ENCODE measurements around the gene RFWD3. TPM values are rescaled to one million over a fixed set of nuclear protein-coding genes. Genes with fewer than 3 reads are reported as not detected.

The RFWD3 gene
- total RNA-seq, 1 donor from 2014 or later: 30.5 TPM

DNA sequence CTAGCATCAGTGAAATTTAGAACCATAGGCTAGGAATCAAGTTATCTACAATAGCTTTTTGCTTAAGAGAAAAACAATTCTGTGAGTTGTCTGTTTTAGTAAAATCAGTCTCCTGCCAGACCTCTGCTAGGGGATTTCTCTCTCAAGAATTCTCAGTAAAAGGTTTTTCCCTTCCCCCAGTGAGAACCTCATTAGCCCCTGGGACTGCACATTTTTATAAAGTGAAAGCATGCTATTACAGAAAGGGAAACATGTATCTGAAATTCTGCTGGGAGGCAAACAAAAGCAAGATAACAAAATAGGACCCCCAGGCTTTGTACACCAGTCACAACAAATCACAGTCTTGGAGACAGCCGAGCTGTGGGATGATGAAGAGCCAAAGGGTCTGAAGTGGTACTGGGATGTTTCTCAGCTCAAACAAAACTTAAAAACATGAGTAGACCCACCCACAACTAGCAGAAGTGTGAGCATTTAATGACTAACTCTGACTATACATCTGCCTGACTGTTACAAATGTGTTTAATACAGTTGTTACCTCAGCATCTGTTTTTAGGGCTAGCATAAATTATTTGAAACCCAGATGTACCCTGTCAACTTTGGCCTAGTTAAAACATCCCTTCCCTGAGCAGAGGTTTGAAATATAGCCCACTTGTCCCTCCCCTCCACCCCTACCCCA is 39.8 kb downstream of the RFWD3 start:
- no peak overlapping the region for H3K4me3 Mint-ChIP-seq (ENCODE audit: unreplicated experiment)
- TF ChIP-seq, protein P1, sequence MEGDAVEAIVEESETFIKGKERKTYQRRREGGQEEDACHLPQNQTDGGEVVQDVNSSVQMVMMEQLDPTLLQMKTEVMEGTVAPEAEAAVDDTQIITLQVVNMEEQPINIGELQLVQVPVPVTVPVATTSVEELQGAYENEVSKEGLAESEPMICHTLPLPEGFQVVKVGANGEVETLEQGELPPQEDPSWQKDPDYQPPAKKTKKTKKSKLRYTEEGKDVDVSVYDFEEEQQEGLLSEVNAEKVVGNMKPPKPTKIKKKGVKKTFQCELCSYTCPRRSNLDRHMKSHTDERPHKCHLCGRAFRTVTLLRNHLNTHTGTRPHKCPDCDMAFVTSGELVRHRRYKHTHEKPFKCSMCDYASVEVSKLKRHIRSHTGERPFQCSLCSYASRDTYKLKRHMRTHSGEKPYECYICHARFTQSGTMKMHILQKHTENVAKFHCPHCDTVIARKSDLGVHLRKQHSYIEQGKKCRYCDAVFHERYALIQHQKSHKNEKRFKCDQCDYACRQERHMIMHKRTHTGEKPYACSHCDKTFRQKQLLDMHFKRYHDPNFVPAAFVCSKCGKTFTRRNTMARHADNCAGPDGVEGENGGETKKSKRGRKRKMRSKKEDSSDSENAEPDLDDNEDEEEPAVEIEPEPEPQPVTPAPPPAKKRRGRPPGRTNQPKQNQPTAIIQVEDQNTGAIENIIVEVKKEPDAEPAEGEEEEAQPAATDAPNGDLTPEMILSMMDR (IDR thresholded peaks at IDR 0.05; ENCODE audit: partially characterized antibody, unreplicated experiment): no peak
- H3K27me3 Mint-ChIP-seq (ENCODE audit: unreplicated experiment): peaks cover 2% of the 10 kb centered on the region
- no peak for DNase-seq
- H3K4me1 Mint-ChIP-seq (ENCODE audit: low read depth, unreplicated experiment): peaks cover 17% of the 10 kb centered on the region
- no peaks in the 10 kb centered on the region for H3K9me3 Mint-ChIP-seq (ENCODE audit: unreplicated experiment)
- H3K36me3 Mint-ChIP-seq (ENCODE audit: unreplicated experiment): no peaks in the 10 kb centered on the region
- H3K27ac Mint-ChIP-seq (ENCODE audit: unreplicated experiment): no peak overlapping the region

GRCh38 chr16:74625500-74626350 is 41.0 kb downstream of the RFWD3 start:
- no peaks in the 10 kb centered on the region for H3K36me3 Mint-ChIP-seq (ENCODE audit: unreplicated experiment)
- H3K27me3 Mint-ChIP-seq (ENCODE audit: unreplicated experiment): peaks cover 2% of the 10 kb centered on the region
- DNase-seq: no peak
- H3K4me3 Mint-ChIP-seq (ENCODE audit: unreplicated experiment): no peak overlapping the region
- no peaks in the 10 kb centered on the region for H3K9me3 Mint-ChIP-seq (ENCODE audit: unreplicated experiment)
- peaks cover 17% of the 10 kb centered on the region for H3K4me1 Mint-ChIP-seq (ENCODE audit: low read depth, unreplicated experiment)
- no peak overlapping the region for H3K27ac Mint-ChIP-seq (ENCODE audit: unreplicated experiment)
- TF ChIP-seq, protein P1 (IDR thresholded peaks at IDR 0.05; ENCODE audit: partially characterized antibody, unreplicated experiment): no peak

DNA sequence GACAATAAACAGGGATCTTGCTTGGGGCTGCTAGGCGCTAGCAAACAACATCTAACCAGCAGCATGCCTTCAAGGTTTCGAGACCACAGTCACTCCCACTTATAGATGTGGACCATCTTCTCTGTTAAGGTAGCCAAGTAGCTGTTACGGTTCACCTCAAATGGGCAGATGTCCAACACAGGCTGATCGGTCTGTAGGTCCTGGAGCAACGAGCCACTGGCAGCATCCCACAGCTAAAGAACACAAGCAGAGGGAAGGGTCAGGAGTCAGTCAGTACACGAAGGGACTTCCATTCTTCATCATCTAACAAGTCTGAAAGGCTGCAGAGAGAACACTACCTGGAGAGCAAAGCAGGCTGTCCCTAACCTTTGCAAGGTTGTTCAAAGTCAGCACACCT is 42.8 kb downstream of the RFWD3 start:
- H3K36me3 Mint-ChIP-seq (ENCODE audit: unreplicated experiment): no peaks in the 10 kb centered on the region
- TF ChIP-seq, protein P1 (IDR thresholded peaks at IDR 0.05; ENCODE audit: partially characterized antibody, unreplicated experiment): no peak

DNA sequence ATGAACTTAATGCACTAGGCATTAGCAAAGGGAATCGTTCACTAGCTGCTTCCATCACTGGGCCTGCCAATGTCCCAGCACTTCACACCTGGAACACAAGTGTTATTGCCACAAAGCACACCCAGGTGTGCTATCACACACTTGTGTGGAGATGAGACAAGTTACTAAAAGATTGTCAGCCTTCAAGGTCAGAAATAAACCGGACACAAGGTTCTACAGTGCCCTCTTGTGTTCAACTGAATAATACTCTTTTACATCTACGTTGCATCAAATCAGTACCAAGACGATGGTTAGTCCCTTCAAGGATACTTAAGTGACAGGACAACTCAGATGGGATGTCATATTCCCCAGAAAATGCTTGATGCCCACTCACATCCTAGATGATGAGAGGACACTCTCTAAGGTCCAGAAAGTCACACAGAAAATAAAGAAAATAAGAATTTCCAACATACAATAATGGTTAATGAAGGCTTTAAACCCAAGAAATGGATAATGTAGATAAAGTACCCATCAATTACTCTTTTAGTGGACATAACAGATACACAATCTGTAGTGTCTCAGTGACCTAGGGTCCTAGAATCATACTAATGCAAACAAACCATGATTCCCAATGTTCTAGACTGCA is 43.4 kb downstream of the RFWD3 start:
- DNase-seq: no peak
- TF ChIP-seq, protein P1 (IDR thresholded peaks at IDR 0.05; ENCODE audit: partially characterized antibody, unreplicated experiment): peak; percentile 59
- Mint-ChIP-seq H3K36me3 (ENCODE audit: unreplicated experiment) (no peaks in the 10 kb centered on the region), H3K4me1 (ENCODE audit: low read depth, unreplicated experiment) (peaks cover 15% of the 10 kb centered on the region), H3K27ac (ENCODE audit: unreplicated experiment) (no peak overlapping the region), H3K27me3 (ENCODE audit: unreplicated experiment) (no peaks in the 10 kb centered on the region), H3K9me3 (ENCODE audit: unreplicated experiment) (no peaks in the 10 kb centered on the region), H3K4me3 (ENCODE audit: unreplicated experiment) (no peak overlapping the region)

More for the DNA sequence above, 42.8 kb downstream of the RFWD3 start:
- H3K27ac Mint-ChIP-seq (ENCODE audit: unreplicated experiment): no peak overlapping the region
- no peaks in the 10 kb centered on the region for H3K9me3 Mint-ChIP-seq (ENCODE audit: unreplicated experiment)
- H3K4me3 Mint-ChIP-seq (ENCODE audit: unreplicated experiment): no peak overlapping the region
- no peak for DNase-seq
- H3K4me1 Mint-ChIP-seq (ENCODE audit: low read depth, unreplicated experiment): peaks cover 17% of the 10 kb centered on the region
- peaks cover 2% of the 10 kb centered on the region for H3K27me3 Mint-ChIP-seq (ENCODE audit: unreplicated experiment)

All from glutamatergic neuron (in vitro differentiated cells).